Choroid plexus epithelial cell (primary cell): ENCODE data around the gene ITGB1.
"Not testable (repeated sequence)": the region's sequence is repeated elsewhere in the genome, so short reads cannot be mapped to it uniquely, and the experiment has no call there.

Experiments used
- DNase-seq: peaks from one replicate; pipeline ENCODE4 v3.0.0-alpha.2; 2010; ENCODE audit warnings: low read depth
- H3K4me3 ChIP-seq: 2 replicates; pipeline ENCODE4 v1.5.1; 2011; ENCODE audit warnings: low read depth, mild to moderate bottlenecking, control low read depth, low read length, moderate library complexity
- CTCF ChIP-seq: conservative IDR thresholded peaks from 2 replicates; pipeline ENCODE4 v1.5.1; 2011; ENCODE audit warnings: low read depth, mild to moderate bottlenecking, control low read depth, inconsistent platforms, low read length, moderate library complexity

Gene ITGB1

GRCh38 chr10:32995066-32995622, 37.1 kb upstream of the ITGB1 start:
- DNase-seq = peak; percentile 25
- TF ChIP-seq CTCF = no peak
- H3K4me3 ChIP-seq = no peak overlapping the region

- DNase-seq, H3K4me3 ChIP-seq: not testable (repeated sequence)
Measured at GRCh38 chr10:32994632-32995031, 36.6 kb upstream of the ITGB1 start.

GRCh38 chr10:32992310-32992709, 34.3 kb upstream of the ITGB1 start:
- DNase-seq, H3K4me3 ChIP-seq: not testable (repeated sequence)

- DNase-seq = no peak
- TF ChIP-seq CTCF = no peak
- H3K4me3 ChIP-seq = no peak overlapping the region
Measured at GRCh38 chr10:32990811-32991210, 32.8 kb upstream of the ITGB1 start.

- DNase-seq = no peak
- TF ChIP-seq CTCF = no peak
- no peak overlapping the region for H3K4me3 ChIP-seq
Measured at GRCh38 chr10:32988604-32989003, 30.6 kb upstream of the ITGB1 start.

- TF ChIP-seq CTCF = no peak
- DNase-seq = no peak
- no peak overlapping the region for H3K4me3 ChIP-seq
Measured at GRCh38 chr10:32987172-32987571, 29.1 kb upstream of the ITGB1 start.

GRCh38 chr10:32985775-32986350, 27.8 kb upstream of the ITGB1 start:
- no peak for TF ChIP-seq CTCF
- peak; percentile 97 for DNase-seq
- no peak overlapping the region for H3K4me3 ChIP-seq

- no peak overlapping the region for H3K4me3 ChIP-seq
- no peak for TF ChIP-seq CTCF
- no peak for DNase-seq
Measured at GRCh38 chr10:32985341-32985764, 27.3 kb upstream of the ITGB1 start.
